ENCODE measurements around the gene ZSCAN5B. TPM values are rescaled to one million over a fixed set of nuclear protein-coding genes. Genes with fewer than 3 reads are reported as not detected.
"Not testable (repeated sequence)": the region's sequence is repeated elsewhere in the genome, so short reads cannot be mapped to it uniquely, and the experiment has no call there.

Gene ZSCAN5B
- total RNA-seq, 1 experiment from 2014 or later: not detected

DNA sequence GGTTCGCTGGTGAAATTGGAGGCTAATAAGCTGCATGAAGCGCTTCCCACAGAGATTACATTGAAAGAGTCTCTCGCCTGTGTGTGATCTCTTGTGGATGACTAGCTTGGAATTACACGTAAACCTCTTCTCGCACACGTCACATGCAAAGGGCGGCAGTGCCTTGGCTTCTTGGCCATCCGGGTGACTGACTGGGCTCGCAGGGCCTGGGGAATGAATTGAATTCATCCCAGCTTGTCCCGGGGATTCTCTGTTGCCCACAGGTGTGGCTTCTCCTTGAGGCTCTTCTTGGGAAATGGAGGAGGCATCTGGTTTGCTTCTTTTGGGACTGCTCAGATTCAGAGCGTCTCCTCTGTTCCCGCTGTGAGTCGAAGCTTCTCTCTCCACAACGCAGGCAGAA is 24.3 kb upstream of the ZSCAN5B start:
- Mint-ChIP-seq H3K27ac (ENCODE audit: low read depth, unreplicated experiment) (no peak overlapping the region), H3K36me3 (ENCODE audit: insufficient read depth, unreplicated experiment) (peaks cover 6% of the 10 kb centered on the region), H3K4me1 (ENCODE audit: insufficient read depth, unreplicated experiment) (no peaks in the 10 kb centered on the region), H3K9me3 (ENCODE audit: unreplicated experiment) (peaks cover 14% of the 10 kb centered on the region), H3K27me3 (ENCODE audit: insufficient read depth, unreplicated experiment) (no peaks in the 10 kb centered on the region), H3K4me3 (ENCODE audit: unreplicated experiment) (no peak overlapping the region)
- ChIA-PET POLR2A (no interaction called here), CTCF (interaction anchor here (0.6 to 1.5 kb wide), 6 partner anchors 32 to 197 kb away, joined by 3 to 5 read pairs (median 4); no protein-coding TSS in a partner anchor)
- intact Hi-C loops (cut with micrococcal nuclease): no loop called here
- TF ChIP-seq, protein P1, sequence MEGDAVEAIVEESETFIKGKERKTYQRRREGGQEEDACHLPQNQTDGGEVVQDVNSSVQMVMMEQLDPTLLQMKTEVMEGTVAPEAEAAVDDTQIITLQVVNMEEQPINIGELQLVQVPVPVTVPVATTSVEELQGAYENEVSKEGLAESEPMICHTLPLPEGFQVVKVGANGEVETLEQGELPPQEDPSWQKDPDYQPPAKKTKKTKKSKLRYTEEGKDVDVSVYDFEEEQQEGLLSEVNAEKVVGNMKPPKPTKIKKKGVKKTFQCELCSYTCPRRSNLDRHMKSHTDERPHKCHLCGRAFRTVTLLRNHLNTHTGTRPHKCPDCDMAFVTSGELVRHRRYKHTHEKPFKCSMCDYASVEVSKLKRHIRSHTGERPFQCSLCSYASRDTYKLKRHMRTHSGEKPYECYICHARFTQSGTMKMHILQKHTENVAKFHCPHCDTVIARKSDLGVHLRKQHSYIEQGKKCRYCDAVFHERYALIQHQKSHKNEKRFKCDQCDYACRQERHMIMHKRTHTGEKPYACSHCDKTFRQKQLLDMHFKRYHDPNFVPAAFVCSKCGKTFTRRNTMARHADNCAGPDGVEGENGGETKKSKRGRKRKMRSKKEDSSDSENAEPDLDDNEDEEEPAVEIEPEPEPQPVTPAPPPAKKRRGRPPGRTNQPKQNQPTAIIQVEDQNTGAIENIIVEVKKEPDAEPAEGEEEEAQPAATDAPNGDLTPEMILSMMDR (IDR thresholded peaks at IDR 0.05; ENCODE audit: unreplicated experiment): no peak
- no TSS peak for BruUV-seq (replicated peaks)
- DNase-seq (ENCODE audit: unreplicated experiment): no peak

DNA sequence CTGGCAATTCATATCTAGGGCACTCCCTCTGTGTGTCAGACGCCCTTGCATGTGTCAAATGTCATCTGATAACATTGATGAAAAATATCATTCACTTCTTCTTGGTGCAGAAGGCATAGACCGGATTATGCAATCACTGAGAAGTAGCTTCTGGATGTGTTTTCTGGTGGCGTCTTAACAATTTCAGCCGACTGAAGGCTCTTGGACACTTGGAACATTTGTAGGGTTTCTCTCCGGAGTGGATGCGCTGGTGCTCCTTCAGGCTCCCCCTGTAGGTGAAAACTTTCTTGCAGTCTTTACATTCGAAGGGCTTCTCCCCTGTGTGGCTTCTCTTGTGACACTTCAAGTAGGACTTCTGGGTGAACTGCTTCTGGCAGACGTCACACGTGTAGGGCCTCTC is 23.9 kb upstream of the ZSCAN5B start:
- BruUV-seq (replicated peaks): not testable (repeated sequence)
- CTCF ChIA-PET: interaction anchor here (0.6 to 1.5 kb wide), 5 partner anchors 29 to 139 kb away, joined by 3 to 5 read pairs (median 4); no protein-coding TSS in a partner anchor

DNA sequence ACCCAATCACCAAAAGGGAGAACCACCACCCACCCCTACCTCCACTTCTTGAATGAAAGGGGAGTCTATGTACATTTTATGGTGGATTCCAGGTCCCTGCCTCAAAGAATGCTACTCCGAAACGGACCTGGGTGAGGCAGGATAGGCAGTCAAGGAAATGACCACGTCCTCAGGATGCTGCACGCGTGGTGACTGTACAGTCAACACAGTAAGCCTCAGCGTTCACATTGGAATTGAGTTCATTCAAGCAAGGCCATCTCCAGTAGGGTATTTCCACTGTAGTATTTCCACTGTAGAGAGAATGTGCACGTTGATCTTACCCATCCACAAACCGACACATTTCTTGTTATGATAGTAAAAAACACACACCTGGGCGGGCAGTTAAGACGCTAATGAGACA is 21.4 kb upstream of the ZSCAN5B start:
- intact Hi-C loops (cut with micrococcal nuclease): no loop called here
- ChIA-PET CTCF (interaction anchor here (0.6 kb wide), 1 partner anchor 129 kb away, joined by 3 read pairs; no protein-coding TSS in a partner anchor), POLR2A (no interaction called here)
- Mint-ChIP-seq H3K36me3 (ENCODE audit: insufficient read depth, unreplicated experiment) (peaks cover 6% of the 10 kb centered on the region), H3K4me3 (ENCODE audit: unreplicated experiment) (no peak overlapping the region), H3K27ac (ENCODE audit: low read depth, unreplicated experiment) (no peak overlapping the region), H3K27me3 (ENCODE audit: insufficient read depth, unreplicated experiment) (no peaks in the 10 kb centered on the region), H3K4me1 (ENCODE audit: insufficient read depth, unreplicated experiment) (no peaks in the 10 kb centered on the region), H3K9me3 (ENCODE audit: unreplicated experiment) (peaks cover 14% of the 10 kb centered on the region)
- no TSS peak for BruUV-seq (replicated peaks)
- TF ChIP-seq, protein P1 (IDR thresholded peaks at IDR 0.05; ENCODE audit: unreplicated experiment): no peak
- DNase-seq (ENCODE audit: unreplicated experiment): no peak

More for the DNA sequence above, 23.9 kb upstream of the ZSCAN5B start:
- H3K27me3 Mint-ChIP-seq (ENCODE audit: insufficient read depth, unreplicated experiment); H3K4me3 Mint-ChIP-seq (ENCODE audit: unreplicated experiment); H3K36me3 Mint-ChIP-seq (ENCODE audit: insufficient read depth, unreplicated experiment); DNase-seq (ENCODE audit: unreplicated experiment); H3K27ac Mint-ChIP-seq (ENCODE audit: low read depth, unreplicated experiment); H3K4me1 Mint-ChIP-seq (ENCODE audit: insufficient read depth, unreplicated experiment); intact Hi-C loops (cut with micrococcal nuclease): not testable (repeated sequence)
- POLR2A ChIA-PET: interaction anchor here (0.6 kb wide), 1 partner anchor 56 kb away, joined by 3 read pairs; no protein-coding TSS in a partner anchor
- peaks cover 14% of the 10 kb centered on the region for H3K9me3 Mint-ChIP-seq (ENCODE audit: unreplicated experiment)

DNA sequence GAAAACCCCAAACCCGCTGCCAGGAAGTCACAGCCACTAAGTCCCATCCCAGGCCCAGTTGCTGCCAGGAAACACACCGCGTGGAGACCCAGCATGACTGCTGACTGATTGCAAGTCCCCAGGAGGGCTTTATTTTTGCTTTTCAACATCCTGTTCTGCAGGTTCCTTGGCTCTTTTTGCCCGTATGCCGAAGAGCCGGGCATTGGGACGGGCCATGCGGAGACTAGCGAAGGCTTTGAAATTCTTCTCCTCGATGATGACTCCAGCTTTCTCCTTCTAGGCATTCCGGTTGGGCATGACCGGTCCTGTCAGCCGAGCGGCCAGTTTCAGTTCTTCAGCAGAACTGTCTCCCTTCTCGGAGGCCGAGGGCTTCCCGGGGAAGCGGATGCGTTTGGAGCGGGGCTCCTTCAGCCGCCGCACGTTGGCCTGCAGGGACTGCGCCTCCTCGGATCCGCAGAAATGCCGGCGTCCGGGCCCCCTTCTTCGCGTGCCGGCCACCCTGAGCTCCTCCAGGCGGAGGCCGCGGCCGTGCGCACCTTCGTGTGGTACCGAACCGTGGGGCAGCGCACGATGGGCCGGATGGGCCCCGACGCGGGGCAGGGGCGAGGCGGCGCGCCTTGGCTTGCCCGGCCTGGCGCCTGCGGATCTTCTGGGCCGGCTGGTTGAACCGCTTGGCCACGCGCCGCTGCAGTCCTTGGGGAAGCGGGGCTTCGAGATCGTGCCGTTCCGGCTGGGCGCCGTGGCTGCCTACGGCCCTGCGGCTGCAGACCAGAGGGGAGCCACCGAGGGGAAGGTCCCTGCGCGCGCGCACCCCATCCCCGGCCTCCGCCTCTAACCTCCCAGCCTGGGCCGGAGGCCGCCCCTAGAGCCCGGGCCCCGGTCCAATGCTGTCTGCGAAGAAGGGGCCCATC is 19.7 kb upstream of the ZSCAN5B start:
- TF ChIP-seq, protein P1 (IDR thresholded peaks at IDR 0.05; ENCODE audit: unreplicated experiment): no peak

More for the DNA sequence above, 19.7 kb upstream of the ZSCAN5B start:
- peaks cover 6% of the 10 kb centered on the region for H3K36me3 Mint-ChIP-seq (ENCODE audit: insufficient read depth, unreplicated experiment)
- no peak overlapping the region for H3K4me3 Mint-ChIP-seq (ENCODE audit: unreplicated experiment)
- peaks cover 14% of the 10 kb centered on the region for H3K9me3 Mint-ChIP-seq (ENCODE audit: unreplicated experiment)
- no TSS peak for BruUV-seq (replicated peaks)
- DNase-seq (ENCODE audit: unreplicated experiment): no peak
- POLR2A ChIA-PET: no interaction called here
- intact Hi-C loops (cut with micrococcal nuclease): no loop called here
- CTCF ChIA-PET: no interaction called here
- no peaks in the 10 kb centered on the region for H3K27me3 Mint-ChIP-seq (ENCODE audit: insufficient read depth, unreplicated experiment)
- no peak overlapping the region for H3K27ac Mint-ChIP-seq (ENCODE audit: low read depth, unreplicated experiment)
- H3K4me1 Mint-ChIP-seq (ENCODE audit: insufficient read depth, unreplicated experiment): no peaks in the 10 kb centered on the region
